Activated naive CD8-positive, alpha-beta T cell treated with anti-CD3 and anti-CD28 coated beads, Interleukin-2, amount 50 U/mL, for 24 hours (primary cell): ENCODE data around the gene IRF8.

Experiments
- ATAC-seq: fragments of 150-1000 bp; cut with Tn5 transposase; one replicate; pipeline ENCODE4 v1.10.0; 2021
- DNase-seq: peaks from one replicate; pipeline ENCODE4 v3.0.0; 2021
- H3K27ac Mint-ChIP-seq: one replicate; pipeline ENCODE4 v1.8.0; 2021; ENCODE audit warnings: mild to moderate bottlenecking, mixed read lengths
- H3K27me3 Mint-ChIP-seq: one replicate; pipeline ENCODE4 v1.8.0; 2021; ENCODE audit warnings: mixed read lengths
- H3K36me3 Mint-ChIP-seq: one replicate; pipeline ENCODE4 v1.8.0; 2021; ENCODE audit warnings: low read depth, mixed read lengths
- H3K4me1 Mint-ChIP-seq: one replicate; pipeline ENCODE4 v1.8.0; 2021; ENCODE audit warnings: mixed read lengths
- H3K4me3 Mint-ChIP-seq: one replicate; pipeline ENCODE4 v1.8.0; 2021; ENCODE audit warnings: mild to moderate bottlenecking, moderate library complexity, mixed read lengths
- H3K9me3 Mint-ChIP-seq: one replicate; pipeline ENCODE4 v1.8.0; 2021; ENCODE audit warnings: mixed read lengths

Gene IRF8

DNA sequence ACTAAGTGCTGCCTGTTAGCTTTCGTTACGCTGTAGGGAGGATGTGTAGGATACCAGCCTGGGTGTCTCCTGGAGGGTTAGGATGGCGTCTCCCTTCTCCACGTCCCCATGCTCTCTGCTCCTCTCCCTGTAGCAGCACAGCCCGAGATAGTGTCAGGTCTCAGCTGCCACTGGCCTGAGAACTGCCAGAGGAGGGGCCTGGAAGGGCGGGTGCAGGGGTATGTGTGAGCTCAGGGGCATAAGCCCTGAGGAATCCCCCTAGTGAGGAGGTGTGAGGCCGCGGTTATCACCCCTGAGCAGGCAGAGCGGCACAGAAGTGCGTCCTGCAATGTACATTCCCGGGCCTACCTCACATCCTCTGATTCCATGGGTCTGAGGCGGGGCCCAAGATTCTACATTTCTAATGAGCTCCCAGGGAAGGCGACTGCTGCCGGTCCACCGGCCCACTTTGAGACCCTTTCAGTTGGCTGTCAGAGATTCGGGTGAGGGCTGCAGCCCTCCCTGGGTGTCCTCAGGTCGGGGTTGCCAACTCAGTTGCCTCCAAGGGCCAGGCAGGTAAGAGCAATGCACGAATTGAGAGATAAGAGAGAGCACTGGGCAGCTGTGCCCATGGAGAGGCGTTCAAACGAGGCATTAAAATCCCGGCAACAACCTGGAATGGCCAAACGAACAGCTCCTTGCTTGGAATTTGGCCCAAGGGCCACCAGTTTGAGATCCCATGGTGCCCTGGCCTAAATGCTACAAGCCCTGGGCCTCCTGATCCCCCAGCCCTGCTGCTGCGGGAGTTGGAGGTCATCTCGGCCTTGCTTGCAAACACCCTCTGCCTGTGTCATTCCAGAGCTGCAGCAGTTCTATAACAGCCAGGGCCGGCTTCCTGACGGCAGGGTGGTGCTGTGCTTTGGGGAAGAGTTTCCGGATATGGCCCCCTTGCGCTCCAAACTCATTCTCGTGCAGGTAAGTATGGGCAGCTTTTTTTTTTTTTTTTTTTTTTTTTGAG, 20.6 kb downstream of the IRF8 start:
- Mint-ChIP-seq H3K27ac (peak overlapping the region; percentile 72), H3K9me3 (no peaks in the 10 kb centered on the region), H3K4me1 (peaks cover 48% of the 10 kb centered on the region), H3K36me3 (peaks cover 75% of the 10 kb centered on the region), H3K27me3 (no peaks in the 10 kb centered on the region), H3K4me3 (no peak overlapping the region)
- ATAC-seq: peak; percentile 12
- DNase-seq: no peak

DNA sequence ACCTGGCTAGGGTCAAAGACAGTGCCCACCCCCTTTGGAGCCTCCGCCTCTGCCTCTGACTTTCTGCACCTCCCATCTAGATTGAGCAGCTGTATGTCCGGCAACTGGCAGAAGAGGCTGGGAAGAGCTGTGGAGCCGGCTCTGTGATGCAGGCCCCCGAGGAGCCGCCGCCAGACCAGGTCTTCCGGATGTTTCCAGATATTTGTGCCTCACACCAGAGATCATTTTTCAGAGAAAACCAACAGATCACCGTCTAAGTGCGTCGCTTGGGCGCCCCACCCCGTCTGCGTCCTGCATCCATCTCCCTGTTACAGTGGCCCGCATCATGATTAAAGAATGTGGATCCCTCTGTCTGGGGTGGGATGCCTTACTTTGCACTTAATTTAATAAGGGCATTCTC, 22.1 kb downstream of the IRF8 start:
- peaks cover 56% of the 10 kb centered on the region for H3K4me1 Mint-ChIP-seq

DNA sequence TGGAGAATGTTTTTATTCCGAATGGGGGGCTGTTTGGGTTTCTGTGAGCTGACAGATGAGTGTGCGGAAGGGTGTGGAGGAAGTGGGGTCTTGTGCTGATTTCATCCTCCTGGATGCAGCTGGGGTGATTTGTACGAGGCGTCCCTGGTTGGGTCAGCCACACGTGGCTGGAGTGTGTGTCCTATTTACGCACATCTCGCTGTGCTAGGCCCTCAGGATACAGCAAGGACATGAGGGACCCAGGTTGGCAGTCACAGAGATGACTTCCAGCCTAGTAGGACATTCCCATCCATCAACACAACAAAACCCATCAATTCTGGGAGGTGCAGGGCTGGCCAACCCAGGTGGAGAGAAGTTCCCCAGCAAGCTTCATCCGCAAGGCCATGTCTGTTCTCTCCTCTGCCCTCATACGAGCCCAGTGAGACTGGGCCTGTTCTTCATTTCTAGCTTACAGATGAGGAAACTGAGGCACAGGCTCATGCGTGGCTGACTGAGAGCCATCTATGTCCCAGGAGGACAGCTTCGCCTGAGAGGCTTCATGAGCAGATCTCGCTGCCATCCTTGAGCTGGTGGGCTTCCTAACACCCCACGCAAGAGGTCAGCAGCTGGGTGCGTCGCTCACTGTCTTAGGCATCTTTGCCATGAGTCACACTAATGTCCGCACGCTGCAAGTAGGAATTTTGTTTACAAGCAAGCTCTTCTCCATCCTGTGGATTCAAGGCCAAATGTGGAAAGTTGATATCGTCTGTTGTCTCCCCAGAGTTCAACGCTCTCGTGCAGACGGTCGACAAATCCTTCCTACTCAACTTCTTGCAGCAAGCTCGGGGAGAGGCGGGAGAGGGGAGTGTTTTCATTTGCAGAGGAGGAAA, 24.4 kb downstream of the IRF8 start:
- Mint-ChIP-seq H3K4me1 (peaks cover 63% of the 10 kb centered on the region), H3K27ac (peak overlapping the region; percentile 94)

More for the DNA sequence above, 22.1 kb downstream of the IRF8 start:
- peaks cover 71% of the 10 kb centered on the region for H3K36me3 Mint-ChIP-seq
- no peak overlapping the region for H3K4me3 Mint-ChIP-seq
- H3K27me3 Mint-ChIP-seq: no peaks in the 10 kb centered on the region
- H3K9me3 Mint-ChIP-seq: no peaks in the 10 kb centered on the region
- no peak for DNase-seq
- no peak for ATAC-seq
- peak overlapping the region; percentile 32 for H3K27ac Mint-ChIP-seq

DNA sequence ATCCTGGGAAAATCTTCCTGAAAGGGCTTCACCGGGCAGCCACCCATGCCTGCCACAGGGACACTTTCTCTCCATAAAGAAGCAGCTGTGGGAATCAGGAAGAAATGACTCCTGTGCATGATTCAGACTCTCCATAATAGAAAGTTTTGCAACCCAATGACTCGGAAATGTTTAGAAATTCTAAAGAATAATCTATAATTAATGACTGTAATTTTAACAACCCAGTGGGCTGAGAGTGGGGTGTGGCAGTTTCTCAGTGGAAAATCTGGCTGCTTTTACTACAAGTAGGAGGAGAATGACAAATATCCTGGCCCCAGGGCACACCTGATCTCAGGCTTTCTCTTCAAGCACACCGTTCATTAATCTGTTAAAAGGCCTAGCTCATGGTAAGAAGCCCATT, 25.7 kb downstream of the IRF8 start:
- no peak for DNase-seq
- peak; percentile 77 for ATAC-seq
- no peaks in the 10 kb centered on the region for H3K9me3 Mint-ChIP-seq
- H3K27me3 Mint-ChIP-seq: no peaks in the 10 kb centered on the region
- peaks cover 59% of the 10 kb centered on the region for H3K4me1 Mint-ChIP-seq
- H3K36me3 Mint-ChIP-seq: peaks cover 44% of the 10 kb centered on the region
- H3K27ac Mint-ChIP-seq: peak overlapping the region; percentile 94
- H3K4me3 Mint-ChIP-seq: peak overlapping the region; percentile 74

More for the DNA sequence above, 24.4 kb downstream of the IRF8 start:
- ATAC-seq (no peak), DNase-seq (no peak)
- peaks cover 55% of the 10 kb centered on the region for H3K36me3 Mint-ChIP-seq
- no peaks in the 10 kb centered on the region for H3K9me3 Mint-ChIP-seq
- no peak overlapping the region for H3K4me3 Mint-ChIP-seq
- no peaks in the 10 kb centered on the region for H3K27me3 Mint-ChIP-seq

DNA sequence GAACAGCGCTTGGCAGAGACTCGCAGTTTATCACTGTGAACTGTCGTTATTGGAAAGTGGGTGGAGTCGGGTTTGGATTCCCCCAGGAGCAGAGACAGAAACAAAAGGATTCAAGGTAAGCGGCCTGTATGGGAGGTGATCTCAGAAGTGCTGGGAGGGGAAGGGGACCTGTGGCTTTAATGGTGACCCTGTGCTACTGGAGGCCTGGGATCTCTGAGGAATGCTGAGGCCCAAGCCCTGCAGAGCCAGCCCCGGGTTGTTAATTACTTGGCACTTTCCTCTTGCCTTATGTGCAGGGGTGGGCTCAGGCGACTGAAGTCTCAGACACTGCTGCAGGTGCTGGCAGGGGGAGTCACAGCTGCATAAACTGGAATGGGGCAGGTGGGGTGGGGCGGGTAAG, 27.4 kb downstream of the IRF8 start:
- ATAC-seq (no peak), DNase-seq (no peak)
- no peaks in the 10 kb centered on the region for H3K27me3 Mint-ChIP-seq
- H3K4me3 Mint-ChIP-seq: peak overlapping the region; percentile 74
- H3K9me3 Mint-ChIP-seq: no peaks in the 10 kb centered on the region
- peaks cover 28% of the 10 kb centered on the region for H3K36me3 Mint-ChIP-seq
- H3K4me1 Mint-ChIP-seq: peaks cover 71% of the 10 kb centered on the region
- peak overlapping the region; percentile 94 for H3K27ac Mint-ChIP-seq

DNA sequence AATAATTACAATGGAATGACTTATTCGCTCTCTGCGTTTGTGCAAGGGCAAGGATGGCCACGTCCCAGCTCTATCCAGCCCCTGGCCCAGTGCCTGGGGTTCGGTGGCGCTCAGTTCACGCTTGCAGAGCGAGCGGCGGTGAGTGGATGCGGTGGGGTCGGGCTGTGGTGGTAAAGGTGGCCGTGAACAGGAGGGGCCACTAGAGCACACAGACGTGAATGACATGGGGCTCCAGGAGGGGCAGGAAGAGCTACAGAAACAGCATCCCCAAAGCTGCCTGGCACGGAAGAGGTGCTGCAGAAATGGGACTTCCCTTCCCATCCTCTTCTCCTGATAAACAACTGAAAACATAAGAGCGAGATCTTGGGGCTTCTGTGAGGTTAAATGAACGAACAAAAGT, 28.4 kb downstream of the IRF8 start:
- Mint-ChIP-seq H3K4me1 (peaks cover 77% of the 10 kb centered on the region), H3K9me3 (no peaks in the 10 kb centered on the region)
- no peak for ATAC-seq

DNA sequence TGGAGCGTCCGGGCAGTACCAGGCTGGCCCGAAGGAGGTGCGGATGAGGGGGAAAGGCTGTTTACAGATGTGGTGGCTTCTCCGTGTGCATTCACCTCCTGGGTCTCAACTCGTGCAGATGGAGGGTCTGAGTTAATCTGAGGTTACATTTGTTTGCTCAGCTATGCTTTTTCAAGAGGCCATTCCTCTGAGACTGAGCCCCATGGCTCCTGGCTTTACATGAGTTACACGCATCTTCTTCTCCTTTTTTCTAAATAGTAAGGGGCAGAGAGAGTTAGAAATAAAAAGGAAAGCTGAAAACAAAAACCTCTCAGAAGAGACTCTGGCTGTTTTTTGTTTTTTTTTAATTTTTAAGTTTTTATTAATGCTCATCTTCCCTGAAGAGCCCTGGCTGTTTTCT, 29.0 kb downstream of the IRF8 start:
- Mint-ChIP-seq H3K4me3 (peak overlapping the region; percentile 78), H3K4me1 (peaks cover 83% of the 10 kb centered on the region), H3K27me3 (no peaks in the 10 kb centered on the region), H3K36me3 (peaks cover 20% of the 10 kb centered on the region), H3K27ac (peak overlapping the region; percentile 55), H3K9me3 (no peaks in the 10 kb centered on the region)
- ATAC-seq (no peak), DNase-seq (no peak)

More for the DNA sequence above, 28.4 kb downstream of the IRF8 start:
- DNase-seq: no peak
- H3K27me3 Mint-ChIP-seq: no peaks in the 10 kb centered on the region
- H3K4me3 Mint-ChIP-seq: peak overlapping the region; percentile 78
- peaks cover 22% of the 10 kb centered on the region for H3K36me3 Mint-ChIP-seq
- H3K27ac Mint-ChIP-seq: peak overlapping the region; percentile 55

DNA sequence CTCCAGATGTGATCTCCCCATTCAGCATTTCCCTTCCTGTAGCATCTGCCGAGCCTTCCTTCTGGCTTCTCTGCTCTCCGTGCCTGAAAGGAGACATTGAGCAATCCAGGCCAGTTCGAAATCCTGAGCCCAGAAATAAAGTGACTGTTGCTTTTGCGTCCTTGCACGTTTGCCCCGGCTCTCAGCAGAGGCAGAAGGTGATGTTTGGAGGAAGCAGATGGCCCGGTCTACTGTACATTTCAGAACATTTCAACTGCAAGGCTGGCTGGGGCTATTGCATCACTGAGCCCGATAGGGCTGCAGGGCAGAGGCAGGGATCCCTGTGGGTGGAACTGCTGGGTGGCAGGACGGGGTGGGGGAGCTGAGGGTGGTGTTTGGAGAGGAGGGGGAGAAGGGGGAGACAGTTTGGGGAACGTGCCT, 29.4 kb downstream of the IRF8 start:
- peak overlapping the region; percentile 78 for H3K4me3 Mint-ChIP-seq
- H3K27ac Mint-ChIP-seq: peak overlapping the region; percentile 55
- no peaks in the 10 kb centered on the region for H3K9me3 Mint-ChIP-seq
- ATAC-seq: no peak
- H3K4me1 Mint-ChIP-seq: peaks cover 87% of the 10 kb centered on the region
- H3K36me3 Mint-ChIP-seq: peaks cover 21% of the 10 kb centered on the region
- no peak for DNase-seq
- no peaks in the 10 kb centered on the region for H3K27me3 Mint-ChIP-seq

DNA sequence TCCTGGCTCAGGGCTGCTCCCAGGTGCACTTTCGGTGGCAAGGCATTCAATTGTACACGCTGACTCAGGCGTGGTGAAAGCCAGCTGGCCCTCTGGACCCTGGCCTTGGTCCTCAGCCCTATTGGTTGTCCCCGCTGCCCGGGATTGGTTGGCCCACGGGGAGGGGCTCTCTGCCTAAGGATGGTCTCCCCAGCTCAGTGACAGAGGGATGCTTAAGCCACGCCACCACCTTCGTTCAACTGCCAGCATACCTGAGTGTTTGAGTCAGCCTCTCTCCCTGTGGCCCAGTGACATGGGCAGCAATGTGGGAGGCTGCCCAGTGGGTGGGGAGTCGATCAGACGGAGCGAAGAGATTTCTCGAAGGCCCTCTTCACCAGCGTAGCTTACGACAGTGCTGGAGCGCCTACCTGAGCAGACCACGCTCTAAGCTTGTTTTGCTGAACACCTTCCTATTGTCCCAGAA, 30.3 kb downstream of the IRF8 start:
- Mint-ChIP-seq H3K4me3 (no peak overlapping the region), H3K27me3 (no peaks in the 10 kb centered on the region), H3K9me3 (no peaks in the 10 kb centered on the region), H3K36me3 (peaks cover 20% of the 10 kb centered on the region), H3K4me1 (peaks cover 87% of the 10 kb centered on the region), H3K27ac (no peak overlapping the region)
- ATAC-seq (no peak), DNase-seq (no peak)

DNA sequence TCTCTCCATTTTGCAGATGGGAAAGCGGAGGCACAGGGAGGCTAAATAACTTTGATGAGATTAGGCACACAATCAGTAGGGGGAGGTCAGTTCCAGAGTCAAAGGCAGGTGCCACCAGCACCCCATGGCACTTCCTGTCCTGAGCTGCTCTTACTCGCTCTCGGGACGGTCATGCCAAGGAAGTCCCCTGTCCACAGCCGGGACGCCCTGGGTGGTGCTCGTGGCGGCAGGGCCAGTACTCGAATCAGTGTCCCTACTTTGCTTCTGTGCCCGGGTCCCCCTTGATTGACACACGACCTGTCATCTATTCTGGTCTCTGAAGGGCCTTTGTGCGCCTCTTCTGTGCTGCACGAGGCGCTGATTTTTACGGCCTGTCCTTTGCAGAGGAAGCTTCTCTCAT, 31.3 kb downstream of the IRF8 start:
- peaks cover 15% of the 10 kb centered on the region for H3K36me3 Mint-ChIP-seq
- peaks cover 87% of the 10 kb centered on the region for H3K4me1 Mint-ChIP-seq
- no peaks in the 10 kb centered on the region for H3K27me3 Mint-ChIP-seq
- H3K27ac Mint-ChIP-seq: no peak overlapping the region
- no peak for DNase-seq
- no peak overlapping the region for H3K4me3 Mint-ChIP-seq
- ATAC-seq: no peak
- H3K9me3 Mint-ChIP-seq: no peaks in the 10 kb centered on the region

DNA sequence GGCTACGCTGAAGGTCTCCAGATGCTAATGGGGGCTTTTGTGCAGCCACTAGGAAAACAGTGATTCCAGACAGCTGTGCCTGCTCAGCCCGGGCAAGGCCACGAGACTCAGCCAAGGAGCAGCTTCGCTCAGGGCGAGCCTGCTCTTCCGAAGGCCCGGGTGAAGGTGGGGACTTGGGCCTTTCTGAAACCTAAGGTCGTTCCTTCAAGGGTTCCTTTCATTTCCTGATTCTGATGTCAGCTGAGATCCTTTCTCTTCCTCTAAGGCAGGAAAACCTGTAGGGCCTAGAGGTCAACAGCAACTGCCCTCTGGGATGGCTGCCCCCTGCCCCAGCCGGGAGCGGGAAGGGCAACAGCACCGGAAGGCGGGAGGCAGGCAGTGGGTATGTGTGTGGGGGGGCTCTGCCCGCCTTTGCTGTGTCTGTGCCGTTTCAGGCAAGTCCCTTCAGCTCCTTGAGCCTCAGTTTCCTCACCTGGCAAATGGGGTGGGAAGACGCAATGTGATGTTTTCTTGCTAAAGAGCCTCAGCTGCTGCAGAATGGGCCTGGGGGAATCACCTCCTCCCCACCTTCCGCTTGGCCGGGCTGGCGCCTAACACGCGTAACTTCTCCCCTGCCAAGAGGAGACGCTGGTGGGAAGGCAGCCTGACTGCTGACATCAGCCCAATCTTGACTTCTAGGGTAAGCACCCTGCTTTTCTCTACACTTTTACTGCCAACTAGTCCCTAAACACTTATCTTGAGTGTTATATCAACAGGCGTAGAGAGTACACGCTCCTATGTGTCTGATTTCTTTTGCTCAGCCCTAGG, 32.8 kb downstream of the IRF8 start:
- ATAC-seq: no peak
- Mint-ChIP-seq H3K9me3 (peaks cover 4% of the 10 kb centered on the region), H3K36me3 (peaks cover 19% of the 10 kb centered on the region), H3K4me3 (no peak overlapping the region), H3K27ac (peak overlapping the region; percentile 66), H3K4me1 (peaks cover 87% of the 10 kb centered on the region), H3K27me3 (no peaks in the 10 kb centered on the region)
- DNase-seq: no peak

DNA sequence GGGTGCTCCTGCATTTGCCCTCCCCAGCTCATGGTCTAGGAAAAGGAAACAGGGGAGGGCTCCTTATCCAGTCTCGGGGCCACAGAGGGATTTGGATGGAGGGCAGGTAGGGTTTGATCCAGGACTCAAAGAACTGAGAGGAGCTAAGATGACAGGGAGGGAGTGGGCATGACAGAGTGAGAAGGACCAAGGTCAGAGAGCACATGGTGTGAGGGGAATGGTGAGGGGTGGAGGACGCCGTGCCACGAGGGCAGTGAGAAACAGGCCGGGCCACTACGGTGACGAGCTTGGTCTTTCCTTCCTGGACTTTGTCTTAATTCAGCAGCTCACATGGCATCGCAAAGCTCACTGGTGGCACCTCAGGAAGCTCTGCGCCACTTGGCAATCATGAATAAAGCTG, 35.2 kb downstream of the IRF8 start:
- H3K9me3 Mint-ChIP-seq: peaks cover 11% of the 10 kb centered on the region
- peaks cover 92% of the 10 kb centered on the region for H3K4me1 Mint-ChIP-seq
- no peaks in the 10 kb centered on the region for H3K27me3 Mint-ChIP-seq
- H3K36me3 Mint-ChIP-seq: peaks cover 25% of the 10 kb centered on the region
- ATAC-seq: no peak
- H3K27ac Mint-ChIP-seq: peak overlapping the region; percentile 95
- no peak overlapping the region for H3K4me3 Mint-ChIP-seq
- no peak for DNase-seq

DNA sequence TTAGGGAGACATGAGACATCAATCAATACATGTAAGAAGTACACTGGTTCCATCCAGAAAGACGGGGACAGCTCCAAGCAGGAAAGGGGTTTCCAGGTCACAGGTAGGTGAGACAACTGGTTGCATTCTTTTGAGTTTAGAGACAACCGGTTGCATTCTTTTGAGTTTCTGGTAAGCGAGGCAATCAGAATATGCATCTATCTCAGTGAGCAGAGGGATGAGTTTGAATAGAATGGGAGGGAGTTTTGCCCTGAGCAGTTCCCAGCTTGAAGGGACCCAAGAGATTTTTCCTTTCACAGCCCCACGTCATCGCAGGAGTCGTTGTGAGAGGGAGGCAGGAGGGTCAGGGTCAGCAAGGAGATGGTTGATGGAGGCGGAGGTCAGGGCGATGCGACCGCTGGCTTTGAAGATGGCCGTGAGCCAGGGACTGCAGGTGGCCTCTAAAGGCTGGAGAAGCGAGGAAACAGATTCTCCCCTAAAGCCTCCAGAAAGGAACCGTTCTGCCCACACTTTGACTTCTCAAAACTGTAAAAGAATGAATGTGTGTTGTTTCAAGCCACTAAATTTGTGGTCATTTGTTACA, 36.5 kb downstream of the IRF8 start:
- H3K36me3 Mint-ChIP-seq: peaks cover 25% of the 10 kb centered on the region
- H3K27ac Mint-ChIP-seq: peak overlapping the region; percentile 95
- ATAC-seq: peak; percentile 0
- peak; percentile 46 for DNase-seq
- H3K9me3 Mint-ChIP-seq: peaks cover 11% of the 10 kb centered on the region
- H3K4me3 Mint-ChIP-seq: peak overlapping the region; percentile 57
- peaks cover 94% of the 10 kb centered on the region for H3K4me1 Mint-ChIP-seq
- no peaks in the 10 kb centered on the region for H3K27me3 Mint-ChIP-seq
